ENCODE results near the gene CLIP3. TPM values are rescaled to one million over a fixed set of nuclear protein-coding genes. Genes with fewer than 3 reads are reported as not detected.
"Not testable (repeated sequence)": the region's sequence is repeated elsewhere in the genome, so short reads cannot be mapped to it uniquely, and the experiment has no call there.

CLIP3 gene
- total RNA-seq, 2 experiments from 2014 or later = 1.4 to 2.2 TPM

DNA sequence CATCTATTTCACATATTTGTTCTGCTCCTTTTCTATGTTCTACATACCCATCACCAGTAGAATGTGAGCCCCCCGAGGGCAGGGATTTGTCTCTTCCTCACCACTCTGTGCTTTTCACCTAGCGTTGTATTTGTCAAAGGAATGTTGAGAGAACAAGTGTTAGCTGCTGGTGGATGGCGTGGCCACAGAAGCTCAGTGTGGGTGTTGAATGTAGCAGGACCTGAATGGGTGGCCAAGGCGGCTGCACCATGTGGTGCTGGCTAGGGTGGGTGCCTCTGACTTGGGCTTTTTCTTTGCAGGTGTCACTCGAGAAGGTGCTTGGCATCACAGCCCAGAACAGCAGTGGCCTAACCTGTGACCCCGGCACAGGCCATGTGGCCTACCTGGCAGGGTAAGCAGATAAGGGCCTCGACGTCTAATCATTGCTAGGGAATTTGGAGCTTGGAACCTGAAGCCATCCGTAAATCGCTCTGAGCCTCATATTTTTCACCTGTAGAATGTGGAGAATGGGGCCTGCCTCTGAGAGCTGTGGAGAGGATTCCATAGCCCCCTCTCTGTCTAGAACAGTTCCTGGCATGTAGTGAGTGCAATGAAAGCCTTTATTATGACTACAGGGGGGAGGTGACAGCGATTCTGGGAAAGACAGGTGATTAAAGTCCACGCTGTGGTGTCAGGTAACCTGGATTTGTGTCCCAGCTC lies 26.0 kb upstream of the CLIP3 start:
- H3K4me3 Mint-ChIP-seq = no peak overlapping the region
- DNase-seq (no peak), ATAC-seq (ENCODE audit: low read depth) (no peak)
- POLR2A ChIA-PET = no interaction called here
- H3K36me3 Mint-ChIP-seq = peaks cover 23% of the 10 kb centered on the region
- H3K4me1 Mint-ChIP-seq = peaks cover 22% of the 10 kb centered on the region
- H3K27me3 Mint-ChIP-seq = no peaks in the 10 kb centered on the region
- H3K9me3 Mint-ChIP-seq = no peaks in the 10 kb centered on the region
- no peak overlapping the region for H3K27ac Mint-ChIP-seq

DNA sequence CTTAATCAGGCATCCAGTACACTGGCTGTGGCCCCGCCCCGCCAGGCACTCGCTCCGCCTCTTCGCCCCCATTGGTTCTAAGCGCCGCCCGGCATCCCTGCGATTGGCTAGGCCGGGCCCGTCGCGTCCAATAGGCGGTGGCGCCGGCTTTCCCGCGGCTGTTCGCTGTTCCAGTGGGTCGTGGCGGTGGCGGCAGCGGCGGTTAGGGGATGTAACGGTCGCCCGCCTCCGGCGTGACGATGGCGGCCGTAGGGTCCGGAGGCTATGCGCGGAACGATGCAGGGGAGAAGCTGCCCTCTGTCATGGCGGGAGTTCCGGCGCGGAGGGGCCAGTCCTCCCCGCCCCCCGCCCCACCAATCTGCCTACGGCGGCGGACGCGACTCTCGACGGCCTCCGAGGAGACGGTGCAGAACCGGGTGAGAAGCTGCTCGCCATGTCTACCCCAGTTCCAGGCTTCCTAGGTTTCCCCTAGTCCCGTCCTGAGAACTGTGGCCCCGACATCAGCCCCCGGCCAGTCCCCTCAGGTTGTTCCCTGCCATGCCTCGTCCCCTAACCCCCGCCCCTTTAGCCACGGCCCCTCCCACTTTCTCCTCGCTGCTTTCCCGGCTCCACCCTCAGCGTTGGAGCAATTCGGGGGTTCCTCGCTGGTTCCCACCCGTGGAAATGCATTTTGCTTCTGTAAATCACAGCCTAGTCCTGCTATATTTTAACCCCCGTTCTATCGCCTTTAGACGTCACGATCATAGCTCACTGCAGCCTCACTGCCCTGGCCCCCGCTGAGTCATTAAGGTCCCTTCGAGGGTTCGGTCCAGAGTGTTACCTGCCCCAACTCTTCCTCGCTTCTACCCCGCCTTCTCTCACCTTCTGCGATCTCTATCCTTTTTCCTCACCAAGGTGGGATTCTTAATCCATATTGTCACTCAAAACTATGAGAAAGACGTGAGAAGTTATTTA lies 22.3 kb upstream of the CLIP3 start, which contains the start of gene WDR62:
Gene WDR62, plus strand, starts transcription at position 165 of the 954 bp plus-strand sequence. Its CDS starts 75 bp downstream, at position 240.
- H3K4me3 Mint-ChIP-seq = peak within 1 kb of the TSS; percentile 100
- no peaks in the 10 kb centered on the region for H3K27me3 Mint-ChIP-seq
- H3K36me3 Mint-ChIP-seq = peaks cover 16% of the 10 kb centered on the region
- no peaks in the 10 kb centered on the region for H3K9me3 Mint-ChIP-seq
- ATAC-seq (ENCODE audit: low read depth) = peak; percentile 74
- peaks cover 26% of the 10 kb centered on the region for H3K4me1 Mint-ChIP-seq
- POLR2A ChIA-PET = interaction anchor here (0.9 to 2.6 kb wide), 13 partner anchors 12 to 411 kb away, joined by 3 to 16 read pairs (median 4); partner anchors contain the start of genes ALKBH6, POLR2I, SDHAF1 and SYNE4
- peak; percentile 97 for DNase-seq
- peak within 1 kb of the TSS; percentile 98 for H3K27ac Mint-ChIP-seq

- peak within 1 kb of the TSS; percentile 98 for H3K27ac Mint-ChIP-seq
- H3K4me3 Mint-ChIP-seq = peak within 1 kb of the TSS; percentile 100
- H3K27me3 Mint-ChIP-seq = no peaks in the 10 kb centered on the region
- POLR2A ChIA-PET = interaction anchor here (0.6 to 2.6 kb wide), 16 partner anchors 10 to 431 kb away, joined by 3 to 16 read pairs (median 4); partner anchors contain the start of genes ALKBH6, ARHGAP33, POLR2I and SDHAF1
- H3K9me3 Mint-ChIP-seq = no peaks in the 10 kb centered on the region
- peaks cover 12% of the 10 kb centered on the region for H3K36me3 Mint-ChIP-seq
- peaks cover 26% of the 10 kb centered on the region for H3K4me1 Mint-ChIP-seq
- ATAC-seq (ENCODE audit: low read depth) (peak; percentile 90), DNase-seq (peak; percentile 98)
Observed at GRCh38 chr19:36054119-36054732, 21.6 kb upstream of the CLIP3 start, which contains the start of gene THAP8. TSS of gene THAP8 (minus strand) at chr19:36054285. CDS start at chr19:36054217, 68 bp downstream.

GRCh38 chr19:36051637-36052036 lies 19.0 kb upstream of the CLIP3 start:
- peaks cover 10% of the 10 kb centered on the region for H3K36me3 Mint-ChIP-seq
- no peak overlapping the region for H3K4me3 Mint-ChIP-seq
- H3K4me1 Mint-ChIP-seq = peaks cover 17% of the 10 kb centered on the region
- H3K27ac Mint-ChIP-seq = no peak overlapping the region
- POLR2A ChIA-PET = no interaction called here
- no peaks in the 10 kb centered on the region for H3K27me3 Mint-ChIP-seq
- DNase-seq = no peak
- ATAC-seq (ENCODE audit: low read depth) = no peak
- H3K9me3 Mint-ChIP-seq = no peaks in the 10 kb centered on the region

DNA sequence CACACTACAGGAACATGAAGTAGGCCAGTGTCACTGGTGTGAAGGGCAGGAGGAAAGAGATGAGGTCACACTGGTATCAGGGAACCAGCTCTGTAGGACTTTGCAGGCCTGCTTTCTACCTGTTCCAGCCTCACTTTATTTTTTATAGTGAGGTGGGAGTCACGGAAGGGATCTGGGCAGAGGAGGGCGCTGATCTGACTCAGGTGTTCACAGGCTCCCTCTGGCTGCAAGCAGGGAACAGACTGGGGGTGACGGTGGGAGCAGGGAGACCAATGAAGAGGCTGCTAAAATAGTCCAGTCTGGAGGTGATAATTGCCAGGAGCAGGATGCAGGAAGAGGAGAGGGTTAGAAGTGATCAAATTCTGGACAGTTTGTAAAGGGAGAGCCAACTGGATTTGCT lies 18.6 kb upstream of the CLIP3 start:
- Mint-ChIP-seq H3K27me3 (no peaks in the 10 kb centered on the region), H3K36me3 (peaks cover 11% of the 10 kb centered on the region), H3K27ac (peak overlapping the region; percentile 3), H3K4me1 (peaks cover 14% of the 10 kb centered on the region), H3K9me3 (no peaks in the 10 kb centered on the region), H3K4me3 (no peak overlapping the region)
- ATAC-seq (ENCODE audit: low read depth) (no peak), DNase-seq (no peak)
- POLR2A ChIA-PET = no interaction called here

DNA sequence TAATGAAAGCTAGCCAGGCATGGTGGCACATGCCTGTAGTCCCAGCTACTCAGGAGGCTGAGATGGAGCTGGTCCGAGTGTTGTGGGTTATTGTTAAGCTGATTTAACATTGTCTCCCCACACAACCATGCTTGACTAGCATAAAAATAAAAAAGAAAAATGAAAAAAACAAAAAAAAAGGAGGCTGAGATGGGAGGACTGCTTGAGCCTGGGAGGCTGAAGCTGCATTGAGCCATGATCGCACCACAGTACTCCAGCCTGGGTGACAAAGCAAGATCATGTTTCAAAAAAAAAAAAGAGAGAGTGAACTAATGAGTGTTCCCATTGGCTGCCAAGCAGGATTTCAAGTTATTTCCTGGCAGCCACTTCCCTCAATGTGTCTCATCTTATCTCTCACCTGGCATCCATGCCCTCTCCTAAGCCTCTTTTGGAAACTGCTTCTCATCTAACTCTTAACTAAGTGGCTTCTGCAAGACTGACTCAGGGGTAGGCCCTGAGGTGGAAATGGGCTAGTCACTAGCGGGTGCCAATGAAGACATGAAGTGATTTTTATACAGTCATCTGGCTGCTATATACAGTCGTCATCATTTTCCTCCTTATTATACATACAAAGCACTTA lies 16.5 kb upstream of the CLIP3 start:
- Mint-ChIP-seq H3K27me3 (no peaks in the 10 kb centered on the region), H3K9me3 (no peaks in the 10 kb centered on the region), H3K4me1 (peaks cover 8% of the 10 kb centered on the region), H3K36me3 (peaks cover 15% of the 10 kb centered on the region), H3K4me3 (no peak overlapping the region), H3K27ac (no peak overlapping the region)
- POLR2A ChIA-PET = interaction anchor here (0.5 to 0.7 kb wide), 2 partner anchors 34 to 35 kb away, joined by 3 to 4 read pairs; partner anchors contain the start of gene ALKBH6
- ATAC-seq (ENCODE audit: low read depth) (no peak), DNase-seq (no peak)

DNA sequence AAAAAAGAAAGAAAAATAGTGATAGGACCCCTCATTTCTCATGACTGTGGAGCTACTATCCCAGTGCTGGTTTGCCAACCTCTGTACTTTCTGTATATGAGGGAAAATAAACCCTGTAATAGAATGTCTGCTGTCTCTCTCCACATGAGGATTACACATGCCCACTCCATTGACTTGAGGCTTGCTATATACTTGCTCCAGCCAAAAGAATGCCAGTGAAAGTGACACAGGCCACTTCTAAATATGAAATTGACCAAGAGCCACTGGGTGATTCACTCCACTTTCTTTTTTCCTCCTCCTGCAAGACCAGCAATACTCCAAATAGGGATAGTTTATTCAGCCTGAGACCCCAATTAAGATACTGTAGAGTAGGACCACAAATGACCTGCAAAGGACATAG lies 15.2 kb upstream of the CLIP3 start:
- Mint-ChIP-seq H3K36me3 (peaks cover 14% of the 10 kb centered on the region), H3K4me3 (no peak overlapping the region), H3K4me1 (peaks cover 4% of the 10 kb centered on the region), H3K27ac (no peak overlapping the region), H3K27me3 (no peaks in the 10 kb centered on the region), H3K9me3 (no peaks in the 10 kb centered on the region)
- ATAC-seq (ENCODE audit: low read depth) = no peak
- POLR2A ChIA-PET = interaction anchor here (0.6 kb wide), 1 partner anchor 350 kb away, joined by 3 read pairs; no protein-coding TSS in a partner anchor
- DNase-seq = no peak

- no peaks in the 10 kb centered on the region for H3K27me3 Mint-ChIP-seq
- no peaks in the 10 kb centered on the region for H3K9me3 Mint-ChIP-seq
- DNase-seq (no peak), ATAC-seq (ENCODE audit: low read depth) (no peak)
- H3K27ac Mint-ChIP-seq = no peak overlapping the region
- H3K36me3 Mint-ChIP-seq = peaks cover 14% of the 10 kb centered on the region
- no peak overlapping the region for H3K4me3 Mint-ChIP-seq
- H3K4me1 Mint-ChIP-seq = peaks cover 5% of the 10 kb centered on the region
- POLR2A ChIA-PET = no interaction called here
Observed at GRCh38 chr19:36046443-36047050, 13.9 kb upstream of the CLIP3 start.

DNA sequence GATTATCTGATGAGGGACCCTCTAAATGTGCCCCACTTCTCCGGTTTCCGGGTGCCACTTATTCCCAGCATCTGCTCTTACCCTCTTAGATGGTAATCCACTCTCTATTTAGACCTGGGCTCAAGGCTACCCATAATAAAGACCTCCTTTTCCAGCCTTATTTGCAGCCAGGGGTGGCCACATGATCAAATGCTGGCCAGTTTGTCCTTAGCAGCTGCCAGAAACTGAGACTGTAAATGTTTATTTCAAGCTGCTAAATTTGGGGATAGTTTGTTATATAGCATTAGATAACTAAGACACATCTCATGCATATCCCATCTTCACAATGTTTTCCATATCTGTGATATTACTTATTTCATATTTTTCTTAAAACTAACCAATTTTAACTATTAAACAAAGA lies 11.3 kb upstream of the CLIP3 start:
- H3K9me3 Mint-ChIP-seq = no peaks in the 10 kb centered on the region
- H3K27ac Mint-ChIP-seq = no peak overlapping the region
- ATAC-seq (ENCODE audit: low read depth) = no peak
- H3K4me1 Mint-ChIP-seq = peaks cover 6% of the 10 kb centered on the region
- DNase-seq = no peak
- peaks cover 14% of the 10 kb centered on the region for H3K36me3 Mint-ChIP-seq
- no peak overlapping the region for H3K4me3 Mint-ChIP-seq
- no peaks in the 10 kb centered on the region for H3K27me3 Mint-ChIP-seq
- POLR2A ChIA-PET = interaction anchor here (1.4 kb wide), 1 partner anchor 10 kb away, joined by 4 read pairs; the partner anchor contains the start of gene THAP8

DNA sequence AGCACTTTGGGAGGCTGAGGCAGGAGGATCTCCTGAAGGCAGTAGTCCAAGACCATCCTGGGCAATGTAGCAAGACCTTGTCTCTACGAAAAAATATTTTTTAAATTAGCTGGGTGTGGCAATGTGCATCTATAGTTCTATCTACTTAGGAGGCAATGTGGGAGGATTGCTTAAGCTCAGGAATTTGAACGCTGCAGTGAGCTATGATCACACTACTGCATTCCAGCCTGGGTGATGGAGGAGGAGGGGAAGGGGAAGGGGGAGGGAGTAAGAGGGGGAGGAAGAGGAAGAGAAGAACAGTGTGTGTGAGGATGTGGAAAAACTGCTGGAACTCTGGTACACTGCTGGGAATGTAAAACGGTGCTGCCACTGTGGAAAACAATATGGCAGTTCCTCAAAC lies 9.2 kb upstream of the CLIP3 start:
- H3K4me1 Mint-ChIP-seq = peaks cover 14% of the 10 kb centered on the region
- no peaks in the 10 kb centered on the region for H3K27me3 Mint-ChIP-seq
- no peak for DNase-seq
- no peaks in the 10 kb centered on the region for H3K9me3 Mint-ChIP-seq
- no peak overlapping the region for H3K4me3 Mint-ChIP-seq
- POLR2A ChIA-PET = no interaction called here
- H3K27ac Mint-ChIP-seq = no peak overlapping the region
- peaks cover 10% of the 10 kb centered on the region for H3K36me3 Mint-ChIP-seq
- no peak for ATAC-seq (ENCODE audit: low read depth)

DNA sequence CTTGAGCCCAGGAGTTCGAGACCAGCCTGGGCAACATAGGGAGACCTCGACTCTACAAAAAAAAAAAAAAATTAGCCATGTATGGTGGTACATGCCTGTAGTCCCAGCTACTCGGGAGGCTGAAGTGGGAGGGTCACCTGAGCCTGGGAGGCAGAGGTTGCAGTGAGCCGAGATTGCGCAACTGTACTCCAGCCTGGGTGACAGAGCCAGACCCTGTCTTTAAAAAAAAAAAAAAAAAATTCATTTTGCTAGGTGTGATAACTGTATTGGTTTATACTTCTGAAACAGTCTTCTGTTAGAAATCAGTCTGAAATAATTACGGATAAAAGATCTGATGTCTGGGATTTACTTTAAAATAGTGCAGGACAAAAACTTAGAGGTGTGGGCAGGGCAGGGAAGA lies 8.4 kb upstream of the CLIP3 start:
- H3K27ac Mint-ChIP-seq; H3K4me3 Mint-ChIP-seq; H3K36me3 Mint-ChIP-seq; DNase-seq; ATAC-seq (ENCODE audit: low read depth); H3K27me3 Mint-ChIP-seq; POLR2A ChIA-PET; H3K9me3 Mint-ChIP-seq: not testable (repeated sequence)
- H3K4me1 Mint-ChIP-seq = peaks cover 14% of the 10 kb centered on the region

DNA sequence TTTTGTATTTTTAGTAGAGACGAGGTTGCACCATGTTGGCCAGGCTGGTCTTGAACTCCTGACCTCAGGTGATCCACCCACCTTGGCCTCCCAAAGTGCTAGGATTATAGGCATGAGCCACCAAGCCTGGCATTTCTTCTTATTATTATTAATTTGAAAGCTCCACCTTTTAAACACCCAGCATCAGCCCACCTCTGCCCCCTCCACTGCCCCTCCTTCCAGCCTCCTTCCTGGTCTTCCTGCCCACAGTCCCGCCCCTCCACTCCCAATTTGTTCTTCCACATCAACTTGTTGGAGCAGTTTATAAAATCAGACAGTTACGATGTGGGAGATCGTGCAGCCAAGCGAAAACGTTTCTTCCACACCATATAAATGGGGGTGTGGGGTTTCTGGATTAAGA lies 7.8 kb upstream of the CLIP3 start:
- Mint-ChIP-seq H3K36me3 (peaks cover 9% of the 10 kb centered on the region), H3K4me3 (no peak overlapping the region), H3K27ac (no peak overlapping the region), H3K9me3 (no peaks in the 10 kb centered on the region), H3K27me3 (no peaks in the 10 kb centered on the region), H3K4me1 (peaks cover 20% of the 10 kb centered on the region)
- ATAC-seq (ENCODE audit: low read depth) = no peak
- POLR2A ChIA-PET = no interaction called here
- DNase-seq = no peak

All from activated naive CD8-positive, alpha-beta T cell treated with anti-CD3 and anti-CD28 coated beads, Interleukin-2, amount 10 ng/mL, durations not matched to agents 7 days and 5 days (primary cell).